ENCODE data around the gene JAKMIP2. TPM values are rescaled to one million over a fixed set of nuclear protein-coding genes. Genes with fewer than 3 reads are reported as not detected.

JAKMIP2 gene
- total and polyA plus RNA-seq, 10 of the 15 experiments (the other 5 are each of a cell fraction or from before 2014, with no cell fraction given): 0.51 to 1.8 (median 0.89) TPM

DNA sequence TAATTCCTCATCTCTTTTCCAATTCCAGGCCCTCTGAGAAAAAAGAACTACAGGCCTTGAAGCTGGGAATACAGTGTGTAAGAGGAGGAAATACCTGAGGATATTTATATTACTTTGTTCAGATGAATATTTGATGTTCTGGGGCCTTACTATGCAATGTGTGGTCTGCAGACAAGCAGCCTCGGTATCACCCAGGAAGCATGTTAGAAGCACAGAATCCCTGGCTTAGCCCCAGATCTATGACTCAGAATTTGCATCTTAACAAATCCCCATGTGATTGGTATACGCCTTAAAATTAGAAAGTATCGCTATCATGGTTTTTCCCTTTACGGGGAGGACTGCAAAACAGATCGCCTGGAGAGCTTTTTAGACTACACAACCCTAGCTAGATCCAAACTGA, 121.0 kb downstream of the JAKMIP2 start (continued):
- TF ChIP-seq, protein P1, sequence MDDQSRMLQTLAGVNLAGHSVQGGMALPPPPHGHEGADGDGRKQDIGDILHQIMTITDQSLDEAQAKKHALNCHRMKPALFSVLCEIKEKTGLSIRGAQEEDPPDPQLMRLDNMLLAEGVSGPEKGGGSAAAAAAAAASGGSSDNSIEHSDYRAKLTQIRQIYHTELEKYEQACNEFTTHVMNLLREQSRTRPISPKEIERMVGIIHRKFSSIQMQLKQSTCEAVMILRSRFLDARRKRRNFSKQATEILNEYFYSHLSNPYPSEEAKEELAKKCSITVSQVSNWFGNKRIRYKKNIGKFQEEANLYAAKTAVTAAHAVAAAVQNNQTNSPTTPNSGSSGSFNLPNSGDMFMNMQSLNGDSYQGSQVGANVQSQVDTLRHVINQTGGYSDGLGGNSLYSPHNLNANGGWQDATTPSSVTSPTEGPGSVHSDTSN (IDR thresholded peaks at IDR 0.05; ENCODE audit: insufficient replicate concordance, low read depth, low read length): no peak
- no peak for TF ChIP-seq HDGF (IDR thresholded peaks at IDR 0.05)
- no peak for TF ChIP-seq TCF12 (IDR thresholded peaks at IDR 0.05; ENCODE audit: low read depth, low read length)
- TF ChIP-seq NR2F1 (conservative IDR thresholded peaks at IDR 0.05): no peak
- TF ChIP-seq BCL11A (IDR thresholded peaks at IDR 0.05; ENCODE audit: low read depth, low read length): no peak
- no peak for TF ChIP-seq GATAD2B (conservative IDR thresholded peaks at IDR 0.05; ENCODE audit: low read depth)
- TF ChIP-seq ZNF217 (IDR thresholded peaks at IDR 0.05): no peak

DNA sequence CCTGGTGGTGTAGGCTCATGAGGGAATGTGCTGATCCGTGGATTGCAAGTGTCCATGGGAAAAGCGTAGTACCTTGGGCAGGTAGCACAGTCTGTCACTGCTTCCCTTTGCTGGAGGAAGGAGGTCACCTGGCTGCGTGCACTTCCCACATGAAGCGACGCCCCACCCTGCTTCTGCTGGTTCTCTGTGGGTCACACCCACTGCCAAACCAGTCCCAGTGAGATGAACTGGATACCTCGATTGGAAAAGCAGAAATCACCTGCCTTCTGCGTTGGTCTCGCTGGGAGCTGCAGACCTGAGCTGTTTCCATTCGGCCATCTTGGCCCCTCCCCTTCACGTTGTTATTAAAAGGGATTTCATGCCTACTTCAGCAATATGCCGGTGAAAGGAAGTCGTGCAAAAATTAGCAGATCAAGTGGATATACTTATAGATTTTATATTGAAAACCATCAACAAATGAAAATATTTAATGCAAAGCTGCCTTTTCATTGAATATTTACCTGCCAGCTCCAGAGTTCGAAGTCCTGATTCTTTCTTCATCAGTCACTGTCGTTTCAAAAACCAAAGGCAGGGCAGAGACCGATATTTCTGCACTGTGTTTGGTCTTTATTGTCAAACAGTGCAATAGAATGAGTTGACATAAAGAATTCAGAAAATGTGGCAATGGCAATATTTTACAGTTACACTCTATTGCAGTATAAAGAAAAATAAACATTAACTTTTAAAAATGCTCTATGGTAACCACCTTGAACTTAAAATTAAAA, 123.2 kb downstream of the JAKMIP2 start:
- 45% methylated on average over 15 of the region's 15 CpGs for WGBS (ENCODE audit: insufficient coverage, insufficient replicate concordance, low lambda C conversion rate, missing lambda C conversion rate)
- ATAC-seq: no peak
- POLR2A ChIA-PET: no interaction called here
- RAD21 ChIA-PET (ENCODE audit: unreplicated experiment): no interaction called here
- no peaks in the 10 kb centered on the region for H4K20me1 ChIP-seq (ENCODE audit: control insufficient read depth, insufficient read depth)
- no peaks in the 10 kb centered on the region for H3K4me1 ChIP-seq (ENCODE audit: control insufficient read depth, insufficient read depth, low read length)
- SMC1A ChIA-PET (ENCODE audit: uncharacterized antibody, unreplicated experiment): no interaction called here
- no peak for FAIRE-seq
- H3K4me3 ChIP-seq: no peak overlapping the region
- CTCF ChIA-PET: interaction anchor here (0.6 to 1.6 kb wide), 2 partner anchors 12 to 19 kb away, joined by 3 read pairs; no protein-coding TSS in a partner anchor
- no peak overlapping the region for H2AFZ ChIP-seq (ENCODE audit: control insufficient read depth, low read depth, low read length)
- in situ Hi-C loops (cut with MboI): no loop called here
- TF ChIP-seq, protein P2, sequence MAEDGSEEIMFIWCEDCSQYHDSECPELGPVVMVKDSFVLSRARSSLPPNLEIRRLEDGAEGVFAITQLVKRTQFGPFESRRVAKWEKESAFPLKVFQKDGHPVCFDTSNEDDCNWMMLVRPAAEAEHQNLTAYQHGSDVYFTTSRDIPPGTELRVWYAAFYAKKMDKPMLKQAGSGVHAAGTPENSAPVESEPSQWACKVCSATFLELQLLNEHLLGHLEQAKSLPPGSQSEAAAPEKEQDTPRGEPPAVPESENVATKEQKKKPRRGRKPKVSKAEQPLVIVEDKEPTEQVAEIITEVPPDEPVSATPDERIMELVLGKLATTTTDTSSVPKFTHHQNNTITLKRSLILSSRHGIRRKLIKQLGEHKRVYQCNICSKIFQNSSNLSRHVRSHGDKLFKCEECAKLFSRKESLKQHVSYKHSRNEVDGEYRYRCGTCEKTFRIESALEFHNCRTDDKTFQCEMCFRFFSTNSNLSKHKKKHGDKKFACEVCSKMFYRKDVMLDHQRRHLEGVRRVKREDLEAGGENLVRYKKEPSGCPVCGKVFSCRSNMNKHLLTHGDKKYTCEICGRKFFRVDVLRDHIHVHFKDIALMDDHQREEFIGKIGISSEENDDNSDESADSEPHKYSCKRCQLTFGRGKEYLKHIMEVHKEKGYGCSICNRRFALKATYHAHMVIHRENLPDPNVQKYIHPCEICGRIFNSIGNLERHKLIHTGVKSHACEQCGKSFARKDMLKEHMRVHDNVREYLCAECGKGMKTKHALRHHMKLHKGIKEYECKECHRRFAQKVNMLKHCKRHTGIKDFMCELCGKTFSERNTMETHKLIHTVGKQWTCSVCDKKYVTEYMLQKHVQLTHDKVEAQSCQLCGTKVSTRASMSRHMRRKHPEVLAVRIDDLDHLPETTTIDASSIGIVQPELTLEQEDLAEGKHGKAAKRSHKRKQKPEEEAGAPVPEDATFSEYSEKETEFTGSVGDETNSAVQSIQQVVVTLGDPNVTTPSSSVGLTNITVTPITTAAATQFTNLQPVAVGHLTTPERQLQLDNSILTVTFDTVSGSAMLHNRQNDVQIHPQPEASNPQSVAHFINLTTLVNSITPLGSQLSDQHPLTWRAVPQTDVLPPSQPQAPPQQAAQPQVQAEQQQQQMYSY (CRISPR knock-in tag; IDR thresholded peaks at IDR 0.05): no peak
- no peak for TF ChIP-seq FOXK2 (IDR thresholded peaks at IDR 0.05)
- no peaks in the 10 kb centered on the region for H3K9me3 ChIP-seq (replicated peaks; ENCODE audit: control insufficient read depth, insufficient read depth, low read length)
- intact Hi-C loops (cut with micrococcal nuclease; ENCODE audit: unreplicated experiment): no loop called here
- H3K27ac ChIP-seq (ENCODE audit: control insufficient read depth, insufficient read depth): no peak overlapping the region
- DNase-seq (ENCODE audit: low read depth, low spot score): no peak
- H3K4me2 ChIP-seq (ENCODE audit: control insufficient read depth, insufficient read depth): no peak overlapping the region
- no peak overlapping the region for H3K9ac ChIP-seq (ENCODE audit: control insufficient read depth, insufficient read depth, low read length)
- no TSS peak for BruUV-seq (replicated peaks)
- no peaks in the 10 kb centered on the region; a peak in 1 of 4 replicates for H3K27me3 ChIP-seq (replicated peaks in 1 of 2; ENCODE audit: control insufficient read depth in 2 of 2, insufficient read depth in 2 of 2, low read length in 1 of 2)
- no peaks in the 10 kb centered on the region for H3K79me2 ChIP-seq (ENCODE audit: control insufficient read depth, insufficient read depth, low read length)
- no peaks in the 10 kb centered on the region for H3K36me3 ChIP-seq (ENCODE audit: control insufficient read depth in 2 of 2, insufficient read depth in 2 of 2, low read length in 1 of 2)

Measured in GM12878 (cell line).